BE2C (cell line): ENCODE results near the gene ATP6V0D1.

Experiments
- DNase-seq: peaks from one replicate; pipeline ENCODE4 v3.0.0-alpha.2; 2020
- H3K27me3 ChIP-seq: fragments of 250-450 bp; sonication (Bioruptor Pico); 2 replicates; pipeline ENCODE4 v1.5.1; 2020; ENCODE audit warnings: mild to moderate bottlenecking
- H3K36me3 ChIP-seq: fragments of 250-450 bp; sonication (Bioruptor Pico); 2 replicates; pipeline ENCODE4 v1.5.1; 2020; ENCODE audit warnings: mild to moderate bottlenecking
- H3K4me1 ChIP-seq: fragments of 250-450 bp; sonication (Bioruptor Pico); 2 replicates; pipeline ENCODE4 v1.5.1; 2020
- H3K4me3 ChIP-seq: 2 replicates; pipeline ENCODE4 v1.5.1; 2011; ENCODE audit warnings: low read depth, low read length
- H3K9me3 ChIP-seq: fragments of 250-450 bp; sonication (Bioruptor Pico); 2 replicates; pipeline ENCODE4 v1.5.1; 2020
- CTCF ChIP-seq: IDR thresholded peaks from 2 replicates; pipeline ENCODE4 v1.5.1; 2012; ENCODE audit warnings: mild to moderate bottlenecking, low read depth, low read length

Gene ATP6V0D1

DNA sequence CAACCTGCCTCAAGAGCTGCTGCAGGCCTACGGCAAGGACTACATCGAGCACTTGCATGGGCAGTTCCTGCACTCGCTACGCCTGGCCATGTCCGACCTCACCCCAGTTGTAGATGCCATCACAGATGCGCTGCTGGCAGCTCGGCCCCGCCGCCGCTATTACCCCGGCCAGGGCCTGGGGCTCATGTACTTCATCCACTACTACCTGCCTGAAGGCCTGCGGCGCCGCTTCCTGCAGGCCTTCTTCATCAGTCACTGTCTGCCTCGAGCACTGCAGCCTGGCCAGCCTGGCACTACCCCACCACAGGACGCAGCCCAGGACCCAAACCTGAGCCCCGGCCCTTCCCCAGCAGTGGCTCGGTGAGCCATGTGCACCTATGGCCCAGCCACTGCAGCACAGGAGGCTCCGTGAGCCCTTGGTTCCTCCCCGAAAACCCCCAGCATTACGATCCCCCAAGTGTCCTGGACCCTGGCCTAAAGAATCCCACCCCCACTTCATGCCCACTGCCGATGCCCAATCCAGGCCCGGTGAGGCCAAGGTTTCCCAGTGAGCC is 44.2 kb downstream of the ATP6V0D1 start:
- H3K4me1 ChIP-seq, result peaks cover 7% of the 10 kb centered on the region; the same call in 1 of the 2 replicates
- peaks cover 9% of the 10 kb centered on the region; the same call in 1 of the 2 replicates for H3K36me3 ChIP-seq
- no peaks in the 10 kb centered on the region for H3K9me3 ChIP-seq
- 0 out of 2 replicates have a peak, but pooled peaks cover under 1% of the 10 kb centered on the region for H3K27me3 ChIP-seq
- TF ChIP-seq CTCF, result no peak
- H3K4me3 ChIP-seq, result no peak overlapping the region
- no peak for DNase-seq

- no peak for TF ChIP-seq CTCF
- H3K36me3 ChIP-seq, result peaks cover 9% of the 10 kb centered on the region; the same call in 1 of the 2 replicates
These were observed 45.2 kb downstream of the ATP6V0D1 start for GRCh38 chr16:67435758-67436164.

DNA sequence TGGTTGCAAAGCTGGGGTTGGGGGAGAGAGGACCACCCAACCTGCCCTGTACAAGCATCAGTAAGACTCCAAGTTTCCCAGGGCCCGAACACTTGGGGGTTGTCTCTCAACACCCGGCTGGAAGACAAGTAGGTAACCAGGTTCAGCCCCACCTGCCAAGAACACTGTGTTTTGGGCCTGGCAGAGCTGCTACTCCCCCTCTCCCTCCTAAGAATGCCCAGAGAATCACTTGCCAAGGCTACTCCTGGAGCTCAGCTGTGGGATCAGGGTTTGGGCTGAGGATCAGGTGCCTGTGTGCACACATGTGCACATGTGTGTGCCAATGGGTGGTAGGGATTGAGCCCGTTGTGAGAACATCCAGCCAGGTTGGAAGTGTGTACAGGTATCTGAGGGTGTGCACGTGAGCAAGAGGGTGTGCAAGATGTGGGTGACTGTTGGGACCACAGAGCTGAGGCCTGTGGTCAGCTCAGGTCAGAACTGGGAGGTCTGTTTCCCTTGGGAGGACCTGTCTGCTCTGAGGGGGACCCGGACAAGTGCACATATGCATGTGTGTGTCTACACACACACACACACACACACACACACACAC is 47.7 kb downstream of the ATP6V0D1 start:
- Histone ChIP-seq H3K36me3 (peaks cover 6% of the 10 kb centered on the region; the same call in 1 of the 2 replicates), H3K4me3 (no peak overlapping the region), H3K4me1 (peaks cover 9% of the 10 kb centered on the region), H3K27me3 (peaks cover 12% of the 10 kb centered on the region), H3K9me3 (no peaks in the 10 kb centered on the region)
- no peak for TF ChIP-seq CTCF
- no peak for DNase-seq

More at GRCh38 chr16:67435758-67436164, 45.2 kb downstream of the ATP6V0D1 start:
- peaks cover 6% of the 10 kb centered on the region; the same call in 1 of the 2 replicates for H3K27me3 ChIP-seq
- no peaks in the 10 kb centered on the region for H3K9me3 ChIP-seq
- no peak for DNase-seq
- peaks cover 5% of the 10 kb centered on the region; the same call in 1 of the 2 replicates for H3K4me1 ChIP-seq
- no peak overlapping the region for H3K4me3 ChIP-seq

DNA sequence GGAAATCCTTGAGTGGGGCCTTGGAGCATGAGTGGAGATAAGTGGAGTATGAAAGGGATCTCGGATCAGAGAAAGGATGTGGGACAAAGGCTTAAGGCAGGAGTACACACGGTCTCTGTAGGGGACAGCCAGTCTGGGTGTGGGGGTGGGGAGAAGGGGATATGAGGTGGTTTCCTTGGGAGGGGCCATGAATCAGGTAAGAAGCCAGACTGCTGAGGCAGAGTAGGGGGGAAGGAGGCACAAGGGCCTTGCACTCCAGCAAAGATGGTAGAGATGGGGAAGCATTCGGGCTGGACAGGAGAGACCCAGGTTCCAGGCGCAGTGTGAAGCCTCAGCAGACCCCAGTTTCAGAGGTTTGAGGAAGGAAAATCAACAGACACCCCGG is 48.5 kb downstream of the ATP6V0D1 start:
- H3K4me1 ChIP-seq, result peaks cover 10% of the 10 kb centered on the region
- no peaks in the 10 kb centered on the region for H3K9me3 ChIP-seq
- H3K36me3 ChIP-seq, result no peaks in the 10 kb centered on the region
- H3K27me3 ChIP-seq, result peaks cover 12% of the 10 kb centered on the region
- no peak for TF ChIP-seq CTCF
- no peak for DNase-seq
- no peak overlapping the region for H3K4me3 ChIP-seq

DNA sequence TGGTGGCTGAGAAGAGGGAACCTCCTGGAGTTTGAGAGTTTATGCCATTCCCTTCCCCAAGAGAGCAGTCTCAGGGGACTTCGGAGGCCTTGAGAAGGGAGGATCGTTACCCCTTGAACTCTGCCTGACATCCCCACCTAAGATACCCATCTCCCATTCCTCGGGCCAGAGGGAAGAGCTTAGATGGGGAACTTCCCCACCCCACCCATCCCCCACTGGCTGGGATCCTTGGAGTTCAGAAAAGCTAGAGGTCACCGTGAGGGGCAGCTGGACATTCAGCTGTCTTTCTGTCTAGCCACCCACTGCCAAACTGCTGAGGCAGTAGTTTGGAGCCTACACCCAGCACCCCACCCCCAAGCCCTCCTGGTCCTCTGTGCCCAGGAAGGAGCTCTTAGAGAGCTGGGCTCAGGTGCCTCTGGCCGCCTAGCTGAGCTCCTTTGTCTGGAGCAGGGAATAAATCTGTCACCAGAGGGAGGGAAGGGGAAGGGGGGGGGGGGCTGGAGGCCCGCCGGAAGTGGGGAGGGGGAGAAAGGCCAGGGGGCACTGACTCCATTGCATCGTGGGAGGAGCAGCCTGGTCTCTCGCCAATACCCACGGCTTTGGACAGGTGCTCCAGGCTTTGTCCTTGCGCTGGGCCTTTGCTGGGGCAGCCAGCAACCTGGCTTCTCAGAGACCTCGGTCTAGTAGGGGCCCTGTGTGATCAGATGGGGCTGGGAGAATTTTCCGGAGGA is 49.0 kb downstream of the ATP6V0D1 start:
- no peak for TF ChIP-seq CTCF
- H3K27me3 ChIP-seq, result peaks cover 12% of the 10 kb centered on the region
- H3K36me3 ChIP-seq, result no peaks in the 10 kb centered on the region
- DNase-seq, result no peak
- H3K9me3 ChIP-seq, result no peaks in the 10 kb centered on the region
- peak overlapping the region; percentile 44 for H3K4me3 ChIP-seq
- H3K4me1 ChIP-seq, result peaks cover 10% of the 10 kb centered on the region
